H9 (cell line): ENCODE measurements around the gene OPN1SW. TPM values are rescaled to one million over a fixed set of nuclear protein-coding genes. Genes with fewer than 3 reads are reported as not detected.

Source experiments
- DNase-seq: peaks from one replicate; pipeline ENCODE4 v3.0.0-alpha.2; 2017
- H2AFZ ChIP-seq: one replicate; pipeline ENCODE4 v1.6.1; 2013; ENCODE audit warnings: mild to moderate bottlenecking, low read length, control low read depth, moderate library complexity
- H2AK5ac ChIP-seq: 2 replicates; pipeline ENCODE4 v1.6.1; 2013; ENCODE audit warnings: low read length, control low read depth, mixed read lengths; ENCODE audit not compliant: insufficient read length
- H2BK120ac ChIP-seq: one replicate; pipeline ENCODE4 v1.6.1; 2013; ENCODE audit warnings: low read depth, mild to moderate bottlenecking, low read length, control low read depth, inconsistent platforms; ENCODE audit not compliant: poor library complexity, severe bottlenecking
- H2BK12ac ChIP-seq: 2 replicates; pipeline ENCODE4 v1.6.1; 2013; ENCODE audit warnings: low read length, control low read depth, mixed read lengths, low read depth; ENCODE audit not compliant: insufficient read length
- H2BK15ac ChIP-seq: 2 replicates; pipeline ENCODE4 v1.6.1; 2013; ENCODE audit warnings: low read depth, low read length, control low read depth
- H2BK20ac ChIP-seq: one replicate; pipeline ENCODE4 v1.6.1; 2013; ENCODE audit warnings: low read depth, mild to moderate bottlenecking, low read length, control low read depth, inconsistent platforms; ENCODE audit not compliant: poor library complexity, severe bottlenecking
- H2BK5ac ChIP-seq: 2 replicates; pipeline ENCODE4 v1.6.1; 2013; ENCODE audit warnings: low read length, control low read depth, mixed read lengths; ENCODE audit not compliant: insufficient read length
- H3K14ac ChIP-seq: 2 replicates; pipeline ENCODE4 v1.6.1; 2013; ENCODE audit warnings: low read length, control low read depth; ENCODE audit not compliant: insufficient read depth
- H3K18ac ChIP-seq: 2 replicates; pipeline ENCODE4 v1.6.1; 2013; ENCODE audit warnings: low read depth, mild to moderate bottlenecking, mixed read lengths, low read length, control low read depth; ENCODE audit not compliant: insufficient read length
- H3K23ac ChIP-seq: 2 replicates; pipeline ENCODE4 v1.6.1; 2013; ENCODE audit warnings: low read length, control low read depth, mixed read lengths, low read depth; ENCODE audit not compliant: insufficient read length
- H3K23me2 ChIP-seq: 2 replicates; pipeline ENCODE4 v1.6.1; 2013; ENCODE audit warnings: low read depth, mild to moderate bottlenecking, mixed read lengths, low read length, control low read depth; ENCODE audit not compliant: insufficient read length, poor library complexity, severe bottlenecking
- H3K27ac ChIP-seq: 2 replicates; pipeline ENCODE4 v1.5.1; 2013; ENCODE audit warnings: low read length, control low read depth, mixed read lengths, low read depth; ENCODE audit not compliant: insufficient read length
- H3K27me3 ChIP-seq: 2 replicates; pipeline ENCODE4 v1.6.1; 2013; ENCODE audit warnings: low read length, control low read depth, inconsistent platforms; ENCODE audit not compliant: insufficient read depth
- H3K4ac ChIP-seq: 2 replicates; pipeline ENCODE4 v1.6.1; 2013; ENCODE audit warnings: low read depth, mild to moderate bottlenecking, control low read depth, inconsistent platforms, low read length, moderate library complexity
- H3K4me1 ChIP-seq: 2 replicates; pipeline ENCODE4 v1.6.1; 2013; ENCODE audit warnings: low read length, control low read depth, inconsistent platforms; ENCODE audit not compliant: insufficient read depth
- H3K4me2 ChIP-seq: 2 replicates; pipeline ENCODE4 v1.6.1; 2013; ENCODE audit warnings: low read length, control low read depth, mixed read lengths; ENCODE audit not compliant: insufficient read length, insufficient read depth
- H3K56ac ChIP-seq: 2 replicates; pipeline ENCODE4 v1.6.1; 2013; ENCODE audit warnings: low read depth, mild to moderate bottlenecking, mixed read lengths, low read length, control low read depth; ENCODE audit not compliant: insufficient read length
- H3K79me1 ChIP-seq: 2 replicates; pipeline ENCODE4 v1.6.1; 2013; ENCODE audit warnings: low read depth, mild to moderate bottlenecking, moderate library complexity, low read length, control low read depth, inconsistent platforms; ENCODE audit not compliant: insufficient read depth, poor library complexity, severe bottlenecking
- H3K79me2 ChIP-seq: 2 replicates; pipeline ENCODE4 v1.6.1; 2013; ENCODE audit warnings: low read length, control low read depth, inconsistent platforms; ENCODE audit not compliant: insufficient read depth
- H3K9ac ChIP-seq: 2 replicates; pipeline ENCODE4 v1.6.1; 2013; ENCODE audit warnings: low read length, control low read depth, mixed read lengths; ENCODE audit not compliant: insufficient read length; ENCODE audit errors: extremely low read depth
- H3K9me3 ChIP-seq: one replicate; pipeline ENCODE4 v1.6.1; 2013; ENCODE audit warnings: low read depth, low read length, inconsistent platforms; ENCODE audit not compliant: control insufficient read depth
- H3T11ph ChIP-seq: one replicate; pipeline ENCODE4 v1.6.1; 2013; ENCODE audit warnings: mild to moderate bottlenecking, low read length, control low read depth, inconsistent platforms
- H4K20me1 ChIP-seq: one replicate; pipeline ENCODE4 v1.6.1; 2013; ENCODE audit not compliant: control insufficient read depth, insufficient read length, insufficient read depth
- H4K5ac ChIP-seq: 2 replicates; pipeline ENCODE4 v1.6.1; 2013; ENCODE audit warnings: low read depth, mild to moderate bottlenecking, mixed read lengths, low read length, control low read depth; ENCODE audit not compliant: insufficient read length
- H4K8ac ChIP-seq: replicated peaks from 2 replicates; pipeline ENCODE4 v1.6.1; 2013; ENCODE audit warnings: low read length, control low read depth, mixed read lengths, low read depth; ENCODE audit not compliant: insufficient read length
- H4K91ac ChIP-seq: 2 replicates; pipeline ENCODE4 v1.6.1; 2013; ENCODE audit warnings: low read depth, mild to moderate bottlenecking, moderate library complexity, mixed read lengths, low read length, control low read depth; ENCODE audit not compliant: insufficient read length
- H3K27ac Mint-ChIP-seq, 3 experiments: 2 replicates in 2 of 3; 3 replicates in 1 of 3; pipeline ENCODE4 v1.8.0; 2020 to 2021; ENCODE audit warnings: mixed read lengths in 3 of 3, mild to moderate bottlenecking in 1 of 3, moderate library complexity in 1 of 3
- H3K27me3 Mint-ChIP-seq: 2 replicates; pipeline ENCODE4 v1.8.0; 2021; ENCODE audit warnings: low read depth, mild to moderate bottlenecking, moderate library complexity, mixed read lengths
- H3K36me3 Mint-ChIP-seq, 3 experiments: 2 replicates in 2 of 3; 3 replicates in 1 of 3; pipeline ENCODE4 v1.8.0; 2020 to 2021; ENCODE audit warnings: low read depth in 3 of 3, mixed read lengths in 3 of 3; ENCODE audit not compliant: insufficient read depth in 1 of 3
- H3K4me1 Mint-ChIP-seq, 2 experiments: 2 replicates each; pipeline ENCODE4 v1.8.0; 2020; ENCODE audit warnings: mixed read lengths in 2 of 2
- H3K4me3 Mint-ChIP-seq, 2 experiments: 2 replicates in 1 of 2; 3 replicates in 1 of 2; pipeline ENCODE4 v1.8.0; 2020 to 2021; ENCODE audit warnings: mild to moderate bottlenecking in 2 of 2, mixed read lengths in 2 of 2, moderate library complexity in 1 of 2
- H3K9me3 Mint-ChIP-seq, 2 experiments: 2 replicates in 1 of 2; 3 replicates in 1 of 2; pipeline ENCODE4 v1.8.0; 2020; ENCODE audit warnings: mild to moderate bottlenecking in 2 of 2, mixed read lengths in 2 of 2, moderate library complexity in 1 of 2
- CTCF ChIP-seq: fragments of 200-600 bp; sonication (generic); conservative IDR thresholded peaks from 3 replicates; pipeline ENCODE4 v1.8.0; 2021; ENCODE audit warnings: antibody characterized with exemption, mild to moderate bottlenecking
- WGBS: extraction: QIAGEN DNeasy Blood & Tissue Kit; methylation state at CpG from one replicate; pipeline ENCODE4 v1.1.7; 2013; ENCODE audit warnings: missing lambda C conversion rate, low lambda C conversion rate, mixed read lengths; ENCODE audit not compliant: insufficient read length; ENCODE audit errors: extremely low coverage; 5-methylcytosine and 5-hydroxymethylcytosine counted together
- total RNA-seq: library from RNA; stranded (reverse); gene quantifications from 2 replicates; pipeline ENCODE4 v1.2.1, GENCODE V29; 2021

Gene OPN1SW
- total RNA-seq, 1 experiment from 2014 or later = not detected

GRCh38 chr7:128821724-128822123, 46.1 kb upstream of the OPN1SW start:
- no peaks in the 10 kb centered on the region for H3K36me3 Mint-ChIP-seq
- H4K91ac ChIP-seq = no peak overlapping the region
- no CpG with 5 or more reads among the region's 4 CpGs for WGBS
- no peaks in the 10 kb centered on the region for H4K20me1 ChIP-seq
- H3T11ph ChIP-seq = no peak overlapping the region
- H4K8ac ChIP-seq = no peak overlapping the region
- H3K79me1 ChIP-seq = no peaks in the 10 kb centered on the region
- H3K4me1 Mint-ChIP-seq = peaks cover 0 to 4% of the 10 kb centered on the region in 2 experiments; a peak in 3 of 4 replicates
- no peaks in the 10 kb centered on the region for H3K9me3 Mint-ChIP-seq
- no peak overlapping the region for H2AK5ac ChIP-seq
- H3K4ac ChIP-seq = no peak overlapping the region
- H3K18ac ChIP-seq = no peak overlapping the region
- TF ChIP-seq CTCF = no peak
- H3K9ac ChIP-seq = no peak overlapping the region
- no peaks in the 10 kb centered on the region for H3K27me3 ChIP-seq
- H2BK15ac ChIP-seq = no peak overlapping the region
- H4K5ac ChIP-seq = no peak overlapping the region
- H2BK120ac ChIP-seq = no peak overlapping the region
- no peak overlapping the region for H2BK20ac ChIP-seq
- no peak overlapping the region for H3K27ac ChIP-seq
- no peak overlapping the region for H3K4me2 ChIP-seq
- no peaks in the 10 kb centered on the region for H3K79me2 ChIP-seq
- no peak overlapping the region for H3K23ac ChIP-seq
- no peak overlapping the region for H2BK12ac ChIP-seq
- H3K9me3 ChIP-seq = no peaks in the 10 kb centered on the region
- peaks cover 2% of the 10 kb centered on the region; the same call in 1 of the 2 replicates for H3K27me3 Mint-ChIP-seq
- H3K14ac ChIP-seq = no peak overlapping the region
- no peak for DNase-seq
- H3K23me2 ChIP-seq = no peaks in the 10 kb centered on the region
- H3K56ac ChIP-seq = no peak overlapping the region
- H3K4me3 Mint-ChIP-seq = no peak overlapping the region
- no peak overlapping the region for H3K27ac Mint-ChIP-seq
- no peak overlapping the region for H2BK5ac ChIP-seq
- no peaks in the 10 kb centered on the region for H3K4me1 ChIP-seq
- no peak overlapping the region for H2AFZ ChIP-seq
